Fibroblast of the aortic adventitia (primary cell): ENCODE measurements around the gene CGB5. TPM values are rescaled to one million over a fixed set of nuclear protein-coding genes. Genes with fewer than 3 reads are reported as not detected.
A peak's percentile ranks its signal among the peaks of the same experiment; 100 is the strongest.
"Not testable (repeated sequence)": the region's sequence is repeated elsewhere in the genome, so short reads cannot be mapped to it uniquely, and the experiment has no call there.

ENCODE experiments used
- DNase-seq: peaks from one replicate; pipeline ENCODE4 v3.0.0-alpha.2; 2010; ENCODE audit warnings: low read depth
- H3K4me3 ChIP-seq: 2 replicates; pipeline ENCODE4 v1.5.1; 2011; ENCODE audit warnings: low read depth, mild to moderate bottlenecking, control low read depth, low read length, moderate library complexity
- CTCF ChIP-seq: IDR thresholded peaks from 2 replicates; pipeline ENCODE4 v1.5.1; 2011; ENCODE audit warnings: mild to moderate bottlenecking, low read length, control low read depth, inconsistent platforms; ENCODE audit not compliant: insufficient read depth
- total RNA-seq: library from RNA; depleted of rRNA; stranded (reverse); fragments of >200 nt; gene quantifications from 2 replicates; pipeline ENCODE4 v1.2.3, GENCODE V29; 2012; ENCODE audit warnings: low replicate concordance

The CGB5 gene
- total RNA-seq, 1 donor: not detected

GRCh38 chr19:49022116-49022515 is 21.5 kb upstream of the CGB5 start:
- TF ChIP-seq CTCF: no peak

GRCh38 chr19:49024233-49024632 is 19.4 kb upstream of the CGB5 start, which contains the start of gene CGB3:
Gene CGB3, minus strand, starts transcription at chr19:49024333. Its CDS starts 362 bp downstream, at chr19:49023971.
- not testable (repeated sequence) for H3K4me3 ChIP-seq, DNase-seq

More at GRCh38 chr19:49022116-49022515, 21.5 kb upstream of the CGB5 start:
- H3K4me3 ChIP-seq: no peak overlapping the region
- DNase-seq: no peak

GRCh38 chr19:49025088-49025487 is 18.6 kb upstream of the CGB5 start:
- not testable (repeated sequence) for DNase-seq, H3K4me3 ChIP-seq

- H3K4me3 ChIP-seq, DNase-seq: not testable (repeated sequence)
Observed at GRCh38 chr19:49025599-49025998, 18.0 kb upstream of the CGB5 start.

- DNase-seq: not testable (repeated sequence)
Observed at GRCh38 chr19:49028686-49029085, 15.0 kb upstream of the CGB5 start.

GRCh38 chr19:49029749-49030148 is 13.9 kb upstream of the CGB5 start:
- not testable (repeated sequence) for DNase-seq, H3K4me3 ChIP-seq

More at GRCh38 chr19:49028686-49029085, 15.0 kb upstream of the CGB5 start:
- not testable (repeated sequence) for H3K4me3 ChIP-seq

GRCh38 chr19:49030323-49030722 is 13.3 kb upstream of the CGB5 start:
- DNase-seq, H3K4me3 ChIP-seq: not testable (repeated sequence)

GRCh38 chr19:49031642-49032301 is 11.9 kb upstream of the CGB5 start, which contains the start of gene CGB2:
Gene CGB2, plus strand, starts transcription at chr19:49031890. Its CDS starts 206 bp downstream, at chr19:49032096.
- TF ChIP-seq CTCF: peak; percentile 31
- H3K4me3 ChIP-seq, DNase-seq: not testable (repeated sequence)

- not testable (repeated sequence) for H3K4me3 ChIP-seq, DNase-seq
- TF ChIP-seq CTCF: peak; percentile 52
Observed at GRCh38 chr19:49036815-49037214, 6.8 kb upstream of the CGB5 start, which contains the start of gene CGB1. Gene CGB1, minus strand, starts transcription at chr19:49036895. Its CDS starts 184 bp downstream, at chr19:49036711.

- DNase-seq, H3K4me3 ChIP-seq: not testable (repeated sequence)
Observed at GRCh38 chr19:49038111-49038510, 5.5 kb upstream of the CGB5 start.

GRCh38 chr19:49038557-49039276 is 4.9 kb upstream of the CGB5 start:
- peak; percentile 42 for DNase-seq
- not testable (repeated sequence) for H3K4me3 ChIP-seq

- not testable (repeated sequence) for H3K4me3 ChIP-seq, DNase-seq
Observed at GRCh38 chr19:49039736-49040135, 3.9 kb upstream of the CGB5 start.
